Effector memory CD8-positive, alpha-beta T cell (primary cell): ENCODE data around the gene RBM4.
A peak's percentile ranks its signal among the peaks of the same experiment; 100 is the strongest.

ENCODE experiments used
- ATAC-seq: fragments of 150-1000 bp; cut with Tn5 transposase; replicated peaks from 2 replicates; pipeline ENCODE4 v1.10.0; 2021; ENCODE audit warnings: mild to moderate bottlenecking, moderate library complexity
- DNase-seq, 3 experiments: peaks; one replicate each; pipeline ENCODE4 v3.0.0; 2021
- H3K27ac Mint-ChIP-seq, 2 donors: one replicate each; pipeline ENCODE4 v1.8.0; 2022; ENCODE audit warnings: mild to moderate bottlenecking in 2 of 2, mixed read lengths in 2 of 2, moderate library complexity in 2 of 2
- H3K27me3 Mint-ChIP-seq, 2 donors: one replicate each; pipeline ENCODE4 v1.8.0; 2022; ENCODE audit warnings: mixed read lengths in 2 of 2
- H3K36me3 Mint-ChIP-seq: one replicate; pipeline ENCODE4 v1.8.0; 2022; ENCODE audit warnings: mild to moderate bottlenecking, moderate library complexity, mixed read lengths; ENCODE audit not compliant: insufficient read depth
- H3K4me1 Mint-ChIP-seq, 2 donors: one replicate each; pipeline ENCODE4 v1.8.0; 2022; ENCODE audit warnings: low read depth in 2 of 2, mixed read lengths in 2 of 2
- H3K4me3 Mint-ChIP-seq, 2 donors: one replicate each; pipeline ENCODE4 v1.8.0; 2022; ENCODE audit warnings: mild to moderate bottlenecking in 2 of 2, mixed read lengths in 2 of 2, moderate library complexity in 2 of 2
- H3K9me3 Mint-ChIP-seq, 2 donors: one replicate each; pipeline ENCODE4 v1.8.0; 2022; ENCODE audit warnings: mixed read lengths in 2 of 2

RBM4 gene

DNA sequence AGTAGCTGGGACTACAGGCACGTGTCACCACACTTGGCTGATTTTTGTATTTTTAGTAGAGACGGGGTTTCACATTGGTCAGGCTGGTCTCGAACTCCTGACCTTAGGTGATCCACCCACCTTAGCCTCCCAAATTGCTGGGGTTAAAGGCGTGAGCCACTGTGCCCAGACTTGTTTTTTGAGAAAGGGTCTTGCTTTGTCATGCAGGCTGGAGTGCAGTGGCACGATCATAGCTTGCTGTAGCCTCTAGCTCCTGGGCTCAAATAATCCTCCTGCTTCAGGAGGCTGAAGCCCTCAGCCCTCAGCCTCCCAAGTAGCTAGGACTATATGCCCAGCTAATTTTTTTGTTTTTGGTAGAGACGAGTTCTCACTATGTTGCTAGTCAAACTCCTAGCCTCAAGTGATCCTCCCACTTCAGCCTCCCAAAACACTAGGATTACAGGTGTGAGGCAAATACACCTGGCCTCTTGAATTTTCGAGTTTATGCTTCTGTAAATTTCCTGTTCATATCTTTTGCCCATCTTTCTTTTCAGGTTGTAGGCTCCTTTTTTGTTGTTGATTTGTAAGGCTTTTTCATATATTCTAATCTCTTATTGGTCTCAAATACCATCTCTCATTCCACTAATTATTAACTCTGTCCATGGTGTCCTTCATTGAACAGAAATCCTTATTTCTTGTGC lies 42.6 kb downstream of the RBM4 start:
- DNase-seq = no peak

DNA sequence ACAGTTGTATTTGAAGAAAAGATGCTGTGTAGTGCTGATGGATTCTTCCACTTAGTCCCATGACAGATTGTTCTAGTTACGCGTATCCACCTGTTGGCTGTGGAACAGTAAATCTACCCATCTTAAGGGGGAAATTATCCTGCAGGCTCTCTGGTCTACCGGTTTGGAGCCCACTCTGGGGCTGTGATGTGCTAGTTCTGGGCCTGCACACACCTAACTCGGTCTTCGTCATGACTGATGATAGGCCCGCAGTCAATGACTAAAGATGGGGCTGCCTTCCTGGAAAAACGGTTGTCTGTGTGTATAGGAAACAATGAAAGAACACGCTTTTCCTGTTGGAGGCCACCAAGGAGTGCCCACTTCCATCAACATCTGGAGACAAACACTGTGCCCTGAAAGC lies 45.4 kb downstream of the RBM4 start:
- no peak overlapping the region for H3K4me3 Mint-ChIP-seq
- no peak overlapping the region for H3K27ac Mint-ChIP-seq
- no peaks in the 10 kb centered on the region for H3K4me1 Mint-ChIP-seq
- ATAC-seq (no peak), DNase-seq (no peak)
- H3K9me3 Mint-ChIP-seq = no peaks in the 10 kb centered on the region
- H3K27me3 Mint-ChIP-seq = peaks cover 0 to 15% of the 10 kb centered on the region in 2 donors
- peaks cover 3% of the 10 kb centered on the region for H3K36me3 Mint-ChIP-seq

More for the DNA sequence above, 42.6 kb downstream of the RBM4 start:
- ATAC-seq = no peak
- H3K27ac Mint-ChIP-seq = no peak overlapping the region
- H3K27me3 Mint-ChIP-seq = no peaks in the 10 kb centered on the region
- H3K4me3 Mint-ChIP-seq = no peak overlapping the region
- peaks cover 12 to 22% of the 10 kb centered on the region in 2 donors for H3K4me1 Mint-ChIP-seq
- H3K36me3 Mint-ChIP-seq = peaks cover 26% of the 10 kb centered on the region
- no peaks in the 10 kb centered on the region for H3K9me3 Mint-ChIP-seq

- peak overlapping the region in 1 of 2 donors; percentile 63 for H3K27ac Mint-ChIP-seq
- ATAC-seq (no peak), DNase-seq (no peak)
- H3K4me1 Mint-ChIP-seq = no peaks in the 10 kb centered on the region
- no peak overlapping the region for H3K4me3 Mint-ChIP-seq
- H3K9me3 Mint-ChIP-seq = no peaks in the 10 kb centered on the region
- peaks cover 0 to 15% of the 10 kb centered on the region in 2 donors for H3K27me3 Mint-ChIP-seq
- H3K36me3 Mint-ChIP-seq = peaks cover 3% of the 10 kb centered on the region
Observed at GRCh38 chr11:66684635-66685034, 46.1 kb downstream of the RBM4 start.

GRCh38 chr11:66685276-66686099 lies 47.0 kb downstream of the RBM4 start:
- no peak overlapping the region for H3K4me3 Mint-ChIP-seq
- no peaks in the 10 kb centered on the region for H3K9me3 Mint-ChIP-seq
- H3K27ac Mint-ChIP-seq = peak overlapping the region in 1 of 2 donors; percentile 63
- H3K4me1 Mint-ChIP-seq = no peaks in the 10 kb centered on the region
- peaks cover 3% of the 10 kb centered on the region for H3K36me3 Mint-ChIP-seq
- peaks cover 0 to 15% of the 10 kb centered on the region in 2 donors for H3K27me3 Mint-ChIP-seq
- DNase-seq (no peak), ATAC-seq (no peak)

DNA sequence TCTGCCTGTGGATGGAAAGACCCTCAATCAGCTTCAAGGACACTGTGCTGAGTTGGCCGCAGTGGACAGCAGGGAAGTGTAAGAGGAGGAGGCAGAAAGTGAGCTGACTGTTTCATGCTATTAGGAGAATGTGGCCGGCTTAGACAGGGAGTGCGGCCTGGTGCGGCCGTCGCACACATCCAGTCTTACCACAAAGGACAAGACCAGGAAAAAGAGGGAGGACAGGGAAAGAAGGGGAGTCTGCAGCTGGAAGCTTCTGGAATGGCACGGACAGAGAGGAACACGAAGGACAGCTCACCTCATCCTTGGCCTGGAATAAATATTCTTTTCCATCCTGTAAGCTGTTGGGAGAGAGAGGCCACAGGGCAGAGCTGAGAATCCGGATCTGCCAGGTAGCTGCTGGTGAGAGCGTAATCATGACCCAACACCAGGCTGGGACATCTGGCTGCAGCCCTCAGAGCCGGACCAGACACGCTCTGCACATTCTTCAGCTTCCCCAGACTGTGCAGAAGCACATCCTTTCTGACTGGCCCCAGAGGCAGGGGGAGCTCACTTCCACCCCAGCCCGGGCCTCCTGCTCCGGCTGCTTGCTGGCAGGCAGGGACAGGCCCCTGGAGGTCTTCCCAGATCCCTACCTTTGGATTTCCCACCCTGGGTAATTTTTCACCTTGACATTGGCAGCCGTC lies 47.7 kb downstream of the RBM4 start:
- no peak overlapping the region for H3K27ac Mint-ChIP-seq
- no peaks in the 10 kb centered on the region for H3K36me3 Mint-ChIP-seq
- DNase-seq (no peak), ATAC-seq (no peak)
- H3K9me3 Mint-ChIP-seq = no peaks in the 10 kb centered on the region
- H3K4me1 Mint-ChIP-seq = no peaks in the 10 kb centered on the region
- H3K27me3 Mint-ChIP-seq = peaks cover 0 to 15% of the 10 kb centered on the region in 2 donors
- H3K4me3 Mint-ChIP-seq = no peak overlapping the region

DNA sequence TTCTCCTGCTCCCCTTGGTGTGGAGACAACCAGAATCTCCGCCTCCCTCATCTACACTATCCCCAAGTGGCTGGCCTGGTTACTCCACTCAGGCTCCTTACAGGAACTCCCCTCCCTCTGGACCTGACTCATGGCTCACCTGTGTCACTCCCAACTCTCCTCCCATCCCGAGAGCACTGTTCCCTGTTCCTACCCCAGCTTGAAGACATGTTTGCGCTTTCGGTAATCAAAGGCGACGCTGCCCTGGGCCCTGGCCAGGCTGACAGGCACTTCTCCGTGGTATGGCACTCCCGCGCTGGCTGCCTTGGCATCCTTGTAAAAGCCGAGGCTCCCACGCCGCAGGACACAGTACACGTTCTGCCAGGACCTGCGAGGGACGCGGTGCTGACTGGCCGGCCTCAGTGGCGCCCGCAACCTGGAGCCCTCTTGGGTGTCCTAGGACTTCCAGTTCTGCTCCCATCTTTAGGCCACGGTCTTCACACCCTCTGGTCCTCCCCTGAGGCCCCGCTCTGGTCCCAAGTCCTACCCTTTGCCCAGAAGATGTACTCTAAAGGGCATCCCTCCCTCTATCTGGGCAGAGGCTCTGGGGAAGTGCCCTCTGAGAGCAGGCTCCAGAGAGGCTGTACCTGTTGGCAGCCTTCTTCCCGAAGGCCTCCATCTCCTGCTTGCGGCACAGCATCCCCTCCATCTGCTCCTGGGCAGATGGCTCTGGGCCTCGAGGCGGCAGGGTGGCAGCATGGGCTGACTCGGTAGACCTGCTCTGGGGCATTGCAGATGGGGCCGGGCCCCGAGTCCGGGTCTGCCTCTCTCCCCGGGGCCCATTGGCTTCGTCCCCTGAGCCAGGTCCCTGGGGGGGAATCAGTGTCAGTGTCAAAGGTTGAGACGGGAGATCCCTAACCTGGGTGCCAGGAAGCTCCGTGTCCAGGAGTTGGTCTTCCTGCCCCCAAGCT lies 48.6 kb downstream of the RBM4 start:
- H3K4me1 Mint-ChIP-seq = no peaks in the 10 kb centered on the region
- ATAC-seq (no peak), DNase-seq (no peak)
- no peaks in the 10 kb centered on the region for H3K9me3 Mint-ChIP-seq
- peaks cover 0 to 15% of the 10 kb centered on the region in 2 donors for H3K27me3 Mint-ChIP-seq
- no peak overlapping the region for H3K4me3 Mint-ChIP-seq
- H3K36me3 Mint-ChIP-seq = no peaks in the 10 kb centered on the region
- no peak overlapping the region for H3K27ac Mint-ChIP-seq

GRCh38 chr11:66687831-66688281 lies 49.4 kb downstream of the RBM4 start:
- no peaks in the 10 kb centered on the region for H3K9me3 Mint-ChIP-seq
- H3K36me3 Mint-ChIP-seq = no peaks in the 10 kb centered on the region
- DNase-seq (no peak), ATAC-seq (no peak)
- H3K4me1 Mint-ChIP-seq = no peaks in the 10 kb centered on the region
- no peak overlapping the region for H3K27ac Mint-ChIP-seq
- H3K4me3 Mint-ChIP-seq = no peak overlapping the region
- peaks cover 0 to 15% of the 10 kb centered on the region in 2 donors for H3K27me3 Mint-ChIP-seq

GRCh38 chr11:66688561-66689534 lies 50.3 kb downstream of the RBM4 start:
- no peak overlapping the region for H3K4me3 Mint-ChIP-seq
- no peaks in the 10 kb centered on the region for H3K4me1 Mint-ChIP-seq
- peaks cover 0 to 24% of the 10 kb centered on the region in 2 donors for H3K27me3 Mint-ChIP-seq
- H3K9me3 Mint-ChIP-seq = no peaks in the 10 kb centered on the region
- ATAC-seq = no peak
- no peak for DNase-seq
- no peak overlapping the region for H3K27ac Mint-ChIP-seq
- no peaks in the 10 kb centered on the region for H3K36me3 Mint-ChIP-seq

GRCh38 chr11:66689661-66690590 lies 51.4 kb downstream of the RBM4 start:
- Mint-ChIP-seq H3K27me3 (peaks cover 0 to 32% of the 10 kb centered on the region in 2 donors), H3K9me3 (no peaks in the 10 kb centered on the region), H3K4me3 (no peak overlapping the region), H3K4me1 (peaks cover 0 to 3% of the 10 kb centered on the region in 2 donors), H3K36me3 (peaks cover 5% of the 10 kb centered on the region), H3K27ac (no peak overlapping the region)
- no peak for ATAC-seq
- no peak for DNase-seq

DNA sequence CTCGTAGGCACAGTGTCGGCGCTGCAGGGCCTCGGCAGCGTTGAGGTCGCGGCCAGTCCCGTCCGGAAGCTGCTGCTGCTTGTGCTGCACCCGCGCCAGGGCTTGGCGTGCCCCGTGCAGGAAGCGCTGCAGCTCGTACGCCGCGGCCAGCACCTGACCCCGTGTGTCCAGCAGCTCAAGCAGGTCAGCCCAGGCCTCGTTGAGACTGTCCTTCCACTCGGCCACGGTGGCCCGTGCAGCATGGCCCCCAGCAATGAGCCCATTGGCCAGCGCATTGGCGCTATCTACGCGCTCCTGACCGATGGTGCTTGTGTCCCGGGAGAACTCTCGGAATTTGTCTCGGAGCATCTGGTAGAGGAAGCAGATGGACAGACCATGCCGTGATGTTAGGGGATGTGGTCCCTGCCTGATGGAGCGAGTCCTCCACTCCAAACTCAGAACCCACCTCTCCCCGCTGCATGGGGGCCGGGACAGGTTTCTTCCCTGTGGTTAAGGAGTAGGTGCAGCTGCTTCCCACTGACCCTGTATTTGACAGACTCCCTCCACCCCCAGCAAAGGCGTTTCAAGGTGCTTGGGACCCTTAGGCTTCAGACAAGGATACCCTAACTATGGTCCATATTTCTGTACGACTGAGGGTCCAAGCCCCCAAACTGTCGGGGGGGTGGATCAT lies 52.9 kb downstream of the RBM4 start:
- ATAC-seq = no peak
- Mint-ChIP-seq H3K27me3 (peaks cover 0 to 32% of the 10 kb centered on the region in 2 donors), H3K4me3 (no peak overlapping the region), H3K36me3 (peaks cover 5% of the 10 kb centered on the region), H3K4me1 (peaks cover 0 to 3% of the 10 kb centered on the region in 2 donors), H3K9me3 (no peaks in the 10 kb centered on the region), H3K27ac (no peak overlapping the region)
- DNase-seq = no peak

GRCh38 chr11:66692446-66692845 lies 53.9 kb downstream of the RBM4 start:
- Mint-ChIP-seq H3K4me1 (peaks cover 0 to 3% of the 10 kb centered on the region in 2 donors), H3K4me3 (no peak overlapping the region), H3K9me3 (no peaks in the 10 kb centered on the region), H3K27me3 (peaks cover 0 to 27% of the 10 kb centered on the region in 2 donors), H3K36me3 (peaks cover 5% of the 10 kb centered on the region), H3K27ac (no peak overlapping the region)
- no peak for ATAC-seq
- DNase-seq = no peak
